SK-N-SH (cell line): ENCODE results near the gene POU2AF1. TPM values are rescaled to one million over a fixed set of nuclear protein-coding genes. Genes with fewer than 3 reads are reported as not detected.

Source experiments
- CTCF ChIA-PET: fragments of 300-600, 350-600 bp; formaldehyde crosslinking; extraction: SDS; loops from one replicate; lab custom pipeline; 2021; lab: Yijun Ruan, JAX
- POLR2A ChIA-PET: fragments of 350-600 bp; sonication (Branson Sonifier 250); formaldehyde crosslinking; extraction: SDS; loops from one replicate; lab custom pipeline; 2020; ENCODE audit warnings: antibody characterized with exemption, inconsistent platforms; lab: Yijun Ruan, JAX
- DNase-seq: peaks from one replicate; pipeline ENCODE4 v3.0.0; 2012
- H2AFZ ChIP-seq: fragments of 200-600 bp; sonication (generic); 2 replicates; pipeline ENCODE4 v1.8.1; 2016; ENCODE audit warnings: antibody characterized with exemption, mild to moderate bottlenecking, low read depth
- H3F3A ChIP-seq: fragments of 200-600 bp; sonication (generic); replicated peaks from 2 replicates; pipeline ENCODE3; 2016; ENCODE audit warnings: antibody characterized with exemption, mild to moderate bottlenecking; ENCODE audit not compliant: insufficient read depth
- H3K27ac ChIP-seq, 2 experiments: fragments of 200-500 bp in 1 of 2; fragments of 200-600 bp in 1 of 2; sonication (Bioruptor generic) in 1 of 2; sonication (generic), shearing (Covaris generic) in 1 of 2; 2 replicates each; pipeline versions ENCODE4 v1.5.1 to v1.6.1; 2014 to 2016; ENCODE audit warnings: low read depth in 2 of 2, inconsistent platforms in 1 of 2, low read length in 1 of 2, mild to moderate bottlenecking in 1 of 2, mixed read lengths in 1 of 2
- H3K27me3 ChIP-seq: fragments of 200-600 bp; sonication (generic), shearing (Covaris generic); 2 replicates; pipeline ENCODE4 v1.6.1; 2016; ENCODE audit warnings: mixed run types; ENCODE audit not compliant: insufficient read depth
- H3K36me3 ChIP-seq, 2 experiments: fragments of 200-500 bp in 1 of 2; fragments of 200-600 bp in 1 of 2; sonication (Bioruptor generic) in 1 of 2; sonication (generic) in 1 of 2; replicated peaks in 1 of 2; 2 replicates each; pipeline versions ENCODE3 to v1.5.1; 2014 to 2016; ENCODE audit warnings: low read length in 1 of 2, mild to moderate bottlenecking in 1 of 2; ENCODE audit not compliant: insufficient read depth in 2 of 2, control insufficient read depth in 1 of 2
- H3K4me1 ChIP-seq, 2 experiments: fragments of 200-500 bp in 1 of 2; fragments of 200-600 bp in 1 of 2; sonication (Bioruptor generic) in 1 of 2; sonication (generic), shearing (Covaris generic) in 1 of 2; 2 replicates each; pipeline versions ENCODE4 v1.5.1 to v1.6.1; 2014 to 2016; ENCODE audit warnings: low read depth in 1 of 2, low read length in 1 of 2, mixed run types in 1 of 2; ENCODE audit not compliant: insufficient read depth in 2 of 2, control insufficient read depth in 1 of 2
- H3K4me2 ChIP-seq: fragments of 200-600 bp; sonication (generic), shearing (Covaris generic); 2 replicates; pipeline ENCODE4 v1.6.1; 2017; ENCODE audit warnings: mixed run types
- H3K4me3 ChIP-seq, 2 experiments: fragments of 200-500 bp in 1 of 2; fragments of 200-600 bp in 1 of 2; sonication (Bioruptor generic) in 1 of 2; sonication (generic), shearing (Covaris generic) in 1 of 2; 2 replicates each; pipeline versions ENCODE4 v1.5.1 to v1.8.1; 2014 to 2016; ENCODE audit warnings: low read depth in 2 of 2, inconsistent platforms in 1 of 2, low read length in 1 of 2, mild to moderate bottlenecking in 1 of 2, mixed read lengths in 1 of 2, moderate library complexity in 1 of 2
- H3K79me2 ChIP-seq: fragments of 200-600 bp; sonication (generic); 2 replicates; pipeline ENCODE4 v1.8.1; 2017; ENCODE audit warnings: mild to moderate bottlenecking; ENCODE audit not compliant: insufficient read depth
- H3K9ac ChIP-seq: fragments of 200-600 bp; sonication (generic); 2 replicates; pipeline ENCODE4 v1.6.1; 2017; ENCODE audit warnings: mixed run types
- H3K9me2 ChIP-seq: fragments of 200-600 bp; sonication (generic); 2 replicates; pipeline ENCODE4 v1.6.1; 2017; ENCODE audit warnings: mixed run types
- H3K9me3 ChIP-seq: fragments of 200-600 bp; sonication (generic); 2 replicates; pipeline ENCODE4 v1.6.1; 2017; ENCODE audit warnings: mixed run types, mild to moderate bottlenecking, moderate library complexity
- H4K20me1 ChIP-seq: fragments of 200-600 bp; sonication (generic); 2 replicates; pipeline ENCODE4 v1.6.1; 2017; ENCODE audit warnings: mild to moderate bottlenecking, mixed run types; ENCODE audit not compliant: insufficient read depth
- EP300 ChIP-seq, 2 experiments: IDR thresholded peaks; 2 replicates each; pipeline versions ENCODE4 v1.4.0 to v1.6.1; 2012; ENCODE audit warnings: borderline replicate concordance in 1 of 2, low read depth in 1 of 2, low read length in 1 of 2
- GATA2 ChIP-seq: sonication (generic); formaldehyde crosslinking; IDR thresholded peaks from 2 replicates; pipeline ENCODE4 v1.5.0; 2020; ENCODE audit warnings: mild to moderate bottlenecking, missing genetic modification reagents
- IRF3 ChIP-seq: fragments of 150-350 bp; IDR thresholded peaks from 2 replicates; pipeline ENCODE4 v1.6.1; 2016; ENCODE audit warnings: mild to moderate bottlenecking, low read depth, low read length
- MEF2A ChIP-seq: IDR thresholded peaks from 2 replicates; pipeline ENCODE4 v1.4.0; 2012; ENCODE audit warnings: low read depth, borderline replicate concordance
- MXI1 ChIP-seq: IDR thresholded peaks from 2 replicates; pipeline ENCODE4 v1.6.1; 2012; ENCODE audit warnings: mild to moderate bottlenecking, low read depth, low read length, improper control_type of control experiment
- RCOR1 ChIP-seq: fragments of 150-350 bp; IDR thresholded peaks from 2 replicates; pipeline ENCODE4 v1.6.1; 2017; ENCODE audit warnings: antibody characterized with exemption, low read length
- REST ChIP-seq: IDR thresholded peaks from 2 replicates; pipeline ENCODE4 v1.6.1; 2012; ENCODE audit warnings: mild to moderate bottlenecking, low read depth, low read length, moderate library complexity
- RXRA ChIP-seq: IDR thresholded peaks from 2 replicates; pipeline ENCODE4 v1.4.0; 2012; ENCODE audit warnings: low read depth, mild to moderate bottlenecking, borderline replicate concordance
- WGBS: methylation state at CpG from one replicate; pipeline ENCODE4 v1.1.6; 2017; ENCODE audit warnings: low lambda C conversion rate; 5-methylcytosine and 5-hydroxymethylcytosine counted together
- polyA plus RNA-seq, 3 experiments: library from polyadenylated mRNA; depleted of rRNA; stranded (reverse); fragments of >200 nt; gene quantifications; 2 replicates each; pipeline ENCODE4 v1.2.3, GENCODE V29; 2012

Gene POU2AF1
- polyA plus RNA-seq, 1 of the 3 experiments (the other 2 are of a cell fraction), result 0.07 TPM

GRCh38 chr11:111335549-111335948 is 43.5 kb downstream of the POU2AF1 start (continued):
- no peak for TF ChIP-seq REST
- no peak for TF ChIP-seq RXRA
- TF ChIP-seq MXI1, result no peak
- no peak for TF ChIP-seq IRF3
- no peak for TF ChIP-seq MEF2A

GRCh38 chr11:111334532-111335502 is 44.3 kb downstream of the POU2AF1 start:
- Histone ChIP-seq H3K27ac (no peak overlapping the region), H3F3A (peaks cover 8% of the 10 kb centered on the region), H2AFZ (no peak overlapping the region), H4K20me1 (no peaks in the 10 kb centered on the region), H3K4me2 (no peak overlapping the region), H3K79me2 (no peaks in the 10 kb centered on the region), H3K9me3 (0 out of 2 replicates have a peak, but pooled peaks cover 3% of the 10 kb centered on the region), H3K4me1 (peaks cover 37 to 38% of the 10 kb centered on the region in 2 experiments), H3K27me3 (no peaks in the 10 kb centered on the region), H3K9me2 (no peaks in the 10 kb centered on the region), H3K36me3 (no peaks in the 10 kb centered on the region), H3K4me3 (no peak overlapping the region), H3K9ac (no peak overlapping the region)
- CTCF ChIA-PET, result interaction anchor here (0.6 to 1.9 kb wide), 7 partner anchors 8 to 111 kb away, joined by 3 to 6 read pairs (median 3); no protein-coding TSS in a partner anchor
- WGBS, result 53% methylated on average over 9 of the region's 9 CpGs
- TF ChIP-seq GATA2, result peak; percentile 78
- TF ChIP-seq RCOR1, result peak; percentile 89
- TF ChIP-seq IRF3, result no peak
- peak in 1 of 2 experiments; percentile 76; a peak in 2 of 4 replicates for TF ChIP-seq EP300 (IDR thresholded peaks at IDR 0.05; ENCODE audit: borderline replicate concordance in 1 of 2, low read depth in 1 of 2, low read length in 1 of 2)
- peak; percentile 24 for DNase-seq
- POLR2A ChIA-PET, result no interaction called here
